Activated naive CD4-positive, alpha-beta T cell treated with anti-CD3 and anti-CD28 coated beads, Interleukin-2, amount 10 ng/mL, durations not matched to agents 7 days and 5 days (primary cell): ENCODE data around the gene TOP2B.

Experiments
- CTCF ChIA-PET: fragments of 350-600 bp; sonication (Branson Sonifier 250); formaldehyde crosslinking; loops from one replicate; lab custom pipeline; 2021; ENCODE audit warnings: antibody characterized with exemption; lab: Charles Lee
- DNase-seq: peaks from one replicate; pipeline ENCODE4 v3.0.0-alpha.2; 2020
- H3K27ac Mint-ChIP-seq: one replicate; pipeline ENCODE4 v1.8.0; 2021; ENCODE audit warnings: mild to moderate bottlenecking, moderate library complexity, mixed read lengths
- H3K27me3 Mint-ChIP-seq: one replicate; pipeline ENCODE4 v1.8.0; 2021; ENCODE audit warnings: mild to moderate bottlenecking, mixed read lengths
- H3K36me3 Mint-ChIP-seq: one replicate; pipeline ENCODE4 v1.8.0; 2021; ENCODE audit warnings: mixed read lengths
- H3K4me1 Mint-ChIP-seq: one replicate; pipeline ENCODE4 v1.8.0; 2021; ENCODE audit warnings: mixed read lengths
- H3K4me3 Mint-ChIP-seq: one replicate; pipeline ENCODE4 v1.8.0; 2021; ENCODE audit warnings: mild to moderate bottlenecking, moderate library complexity, mixed read lengths
- H3K9me3 Mint-ChIP-seq: one replicate; pipeline ENCODE4 v1.8.0; 2021; ENCODE audit warnings: mixed read lengths

The TOP2B gene

GRCh38 chr3:25589104-25589782, 75.5 kb downstream of the TOP2B start:
- DNase-seq: no peak
- no peaks in the 10 kb centered on the region for H3K9me3 Mint-ChIP-seq
- H3K27ac Mint-ChIP-seq: no peak overlapping the region
- no peaks in the 10 kb centered on the region for H3K27me3 Mint-ChIP-seq
- CTCF ChIA-PET: no interaction called here
- H3K4me3 Mint-ChIP-seq: no peak overlapping the region
- H3K36me3 Mint-ChIP-seq: no peaks in the 10 kb centered on the region
- no peaks in the 10 kb centered on the region for H3K4me1 Mint-ChIP-seq

GRCh38 chr3:25588441-25589103, 76.1 kb downstream of the TOP2B start:
- CTCF ChIA-PET: no interaction called here
- no peak for DNase-seq
- Mint-ChIP-seq H3K27me3 (no peaks in the 10 kb centered on the region), H3K36me3 (no peaks in the 10 kb centered on the region), H3K4me3 (no peak overlapping the region), H3K9me3 (no peaks in the 10 kb centered on the region), H3K27ac (no peak overlapping the region), H3K4me1 (no peaks in the 10 kb centered on the region)

- H3K27ac Mint-ChIP-seq: no peak overlapping the region
- H3K4me3 Mint-ChIP-seq: no peak overlapping the region
- no peaks in the 10 kb centered on the region for H3K9me3 Mint-ChIP-seq
- CTCF ChIA-PET: no interaction called here
- no peaks in the 10 kb centered on the region for H3K4me1 Mint-ChIP-seq
- no peaks in the 10 kb centered on the region for H3K27me3 Mint-ChIP-seq
- no peak for DNase-seq
- H3K36me3 Mint-ChIP-seq: no peaks in the 10 kb centered on the region
Observed at GRCh38 chr3:25587975-25588374, 76.7 kb downstream of the TOP2B start.

GRCh38 chr3:25587526-25587925, 77.2 kb downstream of the TOP2B start:
- Mint-ChIP-seq H3K4me3 (no peak overlapping the region), H3K27ac (no peak overlapping the region), H3K27me3 (no peaks in the 10 kb centered on the region), H3K4me1 (no peaks in the 10 kb centered on the region), H3K9me3 (no peaks in the 10 kb centered on the region), H3K36me3 (no peaks in the 10 kb centered on the region)
- CTCF ChIA-PET: interaction anchor here (1.1 kb wide), 1 partner anchor 324 kb away, joined by 4 read pairs; no protein-coding TSS in a partner anchor
- DNase-seq: no peak

- Mint-ChIP-seq H3K27me3 (no peaks in the 10 kb centered on the region), H3K27ac (no peak overlapping the region), H3K9me3 (no peaks in the 10 kb centered on the region), H3K4me3 (no peak overlapping the region), H3K4me1 (no peaks in the 10 kb centered on the region), H3K36me3 (no peaks in the 10 kb centered on the region)
- CTCF ChIA-PET: interaction anchor here (1.0 to 1.1 kb wide), 2 partner anchors 9 to 324 kb away, joined by 3 to 4 read pairs; no protein-coding TSS in a partner anchor
- DNase-seq: no peak
Observed at GRCh38 chr3:25587094-25587493, 77.6 kb downstream of the TOP2B start.

GRCh38 chr3:25586553-25586952, 78.2 kb downstream of the TOP2B start:
- Mint-ChIP-seq H3K4me3 (no peak overlapping the region), H3K27me3 (no peaks in the 10 kb centered on the region), H3K9me3 (no peaks in the 10 kb centered on the region), H3K4me1 (no peaks in the 10 kb centered on the region), H3K27ac (no peak overlapping the region), H3K36me3 (no peaks in the 10 kb centered on the region)
- CTCF ChIA-PET: interaction anchor here (1.0 to 1.1 kb wide), 2 partner anchors 9 to 325 kb away, joined by 3 to 4 read pairs; no protein-coding TSS in a partner anchor
- DNase-seq: no peak

GRCh38 chr3:25586167-25586505, 78.6 kb downstream of the TOP2B start:
- H3K36me3 Mint-ChIP-seq: no peaks in the 10 kb centered on the region
- CTCF ChIA-PET: interaction anchor here (1.0 to 1.1 kb wide), 2 partner anchors 10 to 325 kb away, joined by 3 to 4 read pairs; no protein-coding TSS in a partner anchor
- no peaks in the 10 kb centered on the region for H3K27me3 Mint-ChIP-seq
- DNase-seq: no peak
- no peak overlapping the region for H3K27ac Mint-ChIP-seq
- H3K9me3 Mint-ChIP-seq: no peaks in the 10 kb centered on the region
- H3K4me3 Mint-ChIP-seq: no peak overlapping the region
- no peaks in the 10 kb centered on the region for H3K4me1 Mint-ChIP-seq

- no peak for DNase-seq
- Mint-ChIP-seq H3K9me3 (no peaks in the 10 kb centered on the region), H3K27me3 (no peaks in the 10 kb centered on the region), H3K4me3 (no peak overlapping the region), H3K36me3 (no peaks in the 10 kb centered on the region), H3K27ac (no peak overlapping the region), H3K4me1 (no peaks in the 10 kb centered on the region)
- CTCF ChIA-PET: interaction anchor here (1.3 kb wide), 1 partner anchor 8 kb away, joined by 5 read pairs; no protein-coding TSS in a partner anchor
Observed at GRCh38 chr3:25585361-25586166, 79.1 kb downstream of the TOP2B start.

- CTCF ChIA-PET: interaction anchor here (1.3 kb wide), 1 partner anchor 9 kb away, joined by 5 read pairs; no protein-coding TSS in a partner anchor
- Mint-ChIP-seq H3K4me1 (no peaks in the 10 kb centered on the region), H3K27ac (no peak overlapping the region), H3K4me3 (no peak overlapping the region), H3K27me3 (no peaks in the 10 kb centered on the region), H3K36me3 (no peaks in the 10 kb centered on the region), H3K9me3 (no peaks in the 10 kb centered on the region)
- no peak for DNase-seq
Observed at GRCh38 chr3:25584011-25584789, 80.5 kb downstream of the TOP2B start.

GRCh38 chr3:25583343-25583742, 81.4 kb downstream of the TOP2B start:
- Mint-ChIP-seq H3K36me3 (no peaks in the 10 kb centered on the region), H3K9me3 (no peaks in the 10 kb centered on the region), H3K27ac (no peak overlapping the region), H3K27me3 (no peaks in the 10 kb centered on the region), H3K4me3 (no peak overlapping the region), H3K4me1 (no peaks in the 10 kb centered on the region)
- no peak for DNase-seq
- CTCF ChIA-PET: no interaction called here

- Mint-ChIP-seq H3K27me3 (no peaks in the 10 kb centered on the region), H3K4me1 (no peaks in the 10 kb centered on the region), H3K36me3 (no peaks in the 10 kb centered on the region), H3K9me3 (no peaks in the 10 kb centered on the region), H3K27ac (no peak overlapping the region), H3K4me3 (no peak overlapping the region)
- CTCF ChIA-PET: no interaction called here
- DNase-seq: no peak
Observed at GRCh38 chr3:25582242-25582641, 82.5 kb downstream of the TOP2B start.

- H3K9me3 Mint-ChIP-seq: no peaks in the 10 kb centered on the region
- H3K27me3 Mint-ChIP-seq: no peaks in the 10 kb centered on the region
- H3K4me3 Mint-ChIP-seq: no peak overlapping the region
- H3K4me1 Mint-ChIP-seq: no peaks in the 10 kb centered on the region
- no peaks in the 10 kb centered on the region for H3K36me3 Mint-ChIP-seq
- no peak for DNase-seq
- CTCF ChIA-PET: no interaction called here
- no peak overlapping the region for H3K27ac Mint-ChIP-seq
Observed at GRCh38 chr3:25581823-25582222, 82.9 kb downstream of the TOP2B start.

GRCh38 chr3:25581335-25581734, 83.4 kb downstream of the TOP2B start:
- H3K36me3 Mint-ChIP-seq: no peaks in the 10 kb centered on the region
- DNase-seq: no peak
- CTCF ChIA-PET: no interaction called here
- no peak overlapping the region for H3K4me3 Mint-ChIP-seq
- no peaks in the 10 kb centered on the region for H3K4me1 Mint-ChIP-seq
- no peak overlapping the region for H3K27ac Mint-ChIP-seq
- no peaks in the 10 kb centered on the region for H3K9me3 Mint-ChIP-seq
- no peaks in the 10 kb centered on the region for H3K27me3 Mint-ChIP-seq

GRCh38 chr3:25580534-25580933, 84.2 kb downstream of the TOP2B start:
- CTCF ChIA-PET: no interaction called here
- Mint-ChIP-seq H3K4me3 (no peak overlapping the region), H3K27ac (no peak overlapping the region), H3K9me3 (no peaks in the 10 kb centered on the region), H3K27me3 (no peaks in the 10 kb centered on the region), H3K4me1 (no peaks in the 10 kb centered on the region), H3K36me3 (no peaks in the 10 kb centered on the region)
- DNase-seq: no peak
